GM21515 (cell line): ENCODE results near the gene SERPINF2.
"Not testable (repeated sequence)": the region's sequence is repeated elsewhere in the genome, so short reads cannot be mapped to it uniquely, and the experiment has no call there.

Experiments used
- ATAC-seq: cut with Tn5 transposase; IDR thresholded peaks from one replicate; pipeline ENCODE4 v1.9.1; 2021; ENCODE audit not compliant: unreplicated experiment

Gene SERPINF2

DNA sequence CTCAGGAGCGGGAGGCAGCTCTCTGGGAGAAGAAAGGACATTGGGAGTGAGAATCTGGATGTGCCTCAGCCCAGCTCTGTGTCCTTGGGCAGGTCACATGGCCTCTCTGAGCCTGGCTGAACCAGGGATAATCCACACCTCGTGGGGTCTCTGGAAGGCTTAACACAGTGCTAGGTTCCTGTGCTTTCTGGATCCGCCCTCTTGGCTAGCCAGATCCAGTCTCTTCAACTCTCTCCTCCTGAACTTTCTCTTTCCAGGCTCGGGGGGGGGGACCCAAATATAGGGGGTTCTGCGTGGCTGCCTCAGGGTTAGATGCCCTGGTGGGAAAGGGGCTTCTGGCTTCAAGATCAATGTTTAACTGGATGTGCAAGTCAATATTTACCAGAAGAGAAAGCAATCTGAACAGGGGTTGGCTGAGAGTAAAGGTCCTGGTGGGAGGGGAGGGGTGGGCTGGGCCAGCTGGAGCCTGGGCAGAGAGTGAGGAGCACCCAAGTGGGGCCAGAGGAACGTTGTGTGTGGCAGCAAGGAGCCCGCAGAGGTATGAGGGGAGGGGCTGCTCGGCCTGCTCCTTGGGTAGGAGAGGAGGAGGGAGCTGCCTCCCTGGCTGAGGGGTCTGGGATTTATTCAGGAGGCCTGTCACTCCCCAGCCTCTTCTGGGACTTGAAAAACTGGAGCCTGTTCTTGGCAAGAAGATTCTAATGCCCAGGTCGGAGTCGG, at the start of gene SERPINF2:
TSS of gene SERPINF2 (plus strand) at position 501 of the 717 bp plus-strand sequence. CDS start 2,125 bp downstream, outside the sequence.
- ATAC-seq = no peak

DNA sequence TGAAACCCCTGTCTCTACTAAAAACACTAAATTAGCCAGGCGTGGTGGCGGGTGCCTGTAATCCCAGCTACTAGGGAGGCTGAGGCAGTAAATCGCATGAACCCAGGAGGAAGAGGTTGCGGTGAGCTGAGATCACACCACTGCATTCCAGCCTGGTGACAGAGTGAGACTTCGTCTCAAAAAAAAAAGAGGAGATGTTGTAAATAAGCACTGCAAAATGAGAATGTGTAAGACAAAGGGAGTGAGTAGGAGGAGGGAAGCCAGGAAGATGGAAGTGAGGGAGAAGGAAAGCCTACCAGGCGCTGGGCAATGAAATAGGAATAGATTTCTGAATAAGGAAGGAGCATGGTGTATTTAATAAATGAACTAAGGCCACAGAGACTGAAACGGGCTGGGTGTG, 49.3 kb upstream of the SERPINF2 start:
- ATAC-seq = no peak

DNA sequence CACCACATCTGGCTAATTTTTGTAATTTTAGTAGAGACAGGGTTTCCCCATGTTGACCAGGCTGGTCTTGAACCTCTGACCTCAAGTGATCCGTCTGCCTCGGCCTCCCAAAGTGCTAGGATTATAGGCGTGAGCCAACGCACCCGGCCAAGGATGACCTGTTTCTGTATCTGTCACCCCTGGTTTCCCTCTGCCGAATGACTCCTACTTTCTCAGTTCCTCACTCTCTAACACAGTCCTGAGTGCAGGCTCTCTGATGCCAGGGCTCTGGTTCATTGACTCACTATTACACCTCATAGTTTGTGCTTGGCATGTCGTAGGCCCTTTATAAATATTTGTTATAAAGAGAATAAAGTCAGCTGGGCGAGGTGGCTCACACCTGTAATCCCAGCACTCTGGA, 47.3 kb upstream of the SERPINF2 start:
- no peak for ATAC-seq

DNA sequence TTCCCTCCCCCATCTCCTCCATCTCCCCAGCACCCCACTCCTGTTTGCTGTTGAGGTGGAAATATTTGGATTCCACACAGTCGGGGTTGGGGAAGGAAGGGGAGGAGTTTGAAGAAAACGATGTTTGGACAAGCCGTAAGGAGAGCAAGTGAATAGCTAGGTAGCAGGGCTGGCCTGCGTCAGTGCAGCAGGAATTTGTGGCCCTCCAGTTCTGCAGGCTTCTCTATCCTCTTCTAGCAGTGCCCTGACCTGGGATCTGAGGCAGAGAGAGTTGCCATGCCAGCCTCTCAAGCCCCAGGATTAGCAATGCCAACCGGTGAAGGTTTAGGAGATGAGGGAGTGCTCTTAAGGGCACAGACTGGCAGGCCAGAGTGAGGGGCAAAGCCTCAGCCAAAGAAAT, 45.0 kb upstream of the SERPINF2 start:
- no peak for ATAC-seq

DNA sequence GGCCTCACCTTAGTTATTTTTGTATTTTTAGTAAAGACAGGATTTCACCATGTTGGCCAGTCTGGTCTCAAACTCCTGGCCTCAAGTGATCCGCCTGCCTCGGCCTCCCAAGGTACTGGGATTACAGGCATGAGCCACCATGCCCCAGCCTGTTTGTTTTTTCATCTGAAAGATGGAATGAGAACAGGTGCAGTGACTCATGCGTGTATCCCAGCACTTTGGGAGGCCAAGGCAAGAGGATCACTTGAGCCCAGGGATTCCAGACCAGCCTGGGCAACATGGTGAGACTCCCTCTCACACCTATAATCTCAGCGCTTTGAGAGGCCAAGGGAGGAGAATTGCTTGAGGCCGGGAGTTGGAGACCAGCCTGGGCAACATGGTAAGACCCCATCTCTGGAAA, 42.8 kb upstream of the SERPINF2 start:
- ATAC-seq = not testable (repeated sequence)

DNA sequence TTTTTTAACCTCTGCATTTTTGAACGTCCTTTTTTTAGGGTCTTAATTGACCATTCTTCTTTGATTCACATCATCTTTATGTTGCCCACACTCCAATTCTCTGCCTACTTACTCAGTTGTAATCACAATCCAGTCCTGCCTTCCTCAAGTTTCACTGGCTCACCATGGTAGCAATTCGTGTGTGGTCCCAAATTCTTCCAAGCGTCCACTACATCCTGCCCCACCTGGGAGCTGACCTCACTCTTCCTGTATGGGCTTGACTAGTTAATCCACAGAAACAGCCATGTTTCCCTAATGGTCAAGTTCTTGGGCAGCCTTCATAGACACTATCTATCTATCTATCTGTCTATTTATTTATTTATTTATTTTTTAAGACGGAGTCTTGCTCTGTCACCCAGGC, 39.6 kb upstream of the SERPINF2 start:
- ATAC-seq = no peak

DNA sequence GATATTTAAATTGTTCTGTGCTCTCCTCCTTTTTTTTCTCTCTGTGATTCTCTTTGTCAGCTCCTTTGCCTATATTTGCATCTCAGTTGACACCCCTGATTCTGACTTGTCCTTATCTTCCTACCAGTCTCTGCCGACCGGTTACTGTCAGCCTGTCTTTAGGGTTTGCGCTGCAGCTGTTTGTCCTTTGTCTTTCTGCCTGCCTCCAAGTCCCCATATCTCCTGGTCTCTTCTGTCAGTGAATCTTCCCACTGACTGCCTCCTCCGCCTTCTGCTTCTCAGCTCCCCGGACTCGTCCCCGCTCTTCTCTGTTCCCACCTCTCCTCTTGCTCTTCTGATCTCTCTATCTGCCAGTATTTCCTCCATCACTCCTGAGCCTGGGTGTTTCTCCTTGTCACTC, 37.7 kb upstream of the SERPINF2 start:
- ATAC-seq = no peak

DNA sequence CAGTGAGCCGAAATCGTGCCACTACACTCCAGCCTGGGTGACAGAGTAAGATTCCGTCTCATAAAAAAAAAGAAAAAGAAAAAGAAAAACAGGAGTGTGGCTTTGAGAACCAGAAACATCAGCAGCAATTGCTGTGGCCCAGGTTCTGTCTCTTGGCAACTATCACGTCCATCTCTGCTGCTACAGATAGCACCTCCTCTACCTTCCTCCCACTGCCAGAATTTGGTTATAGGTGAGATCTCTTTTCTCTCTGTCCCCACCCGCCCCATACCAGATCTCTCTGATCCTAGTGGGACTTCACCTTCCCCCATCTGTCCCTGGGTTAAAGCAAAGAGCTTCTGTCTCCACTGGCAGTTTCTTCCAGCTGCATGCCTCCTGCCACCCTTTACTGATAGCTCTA, 35.6 kb upstream of the SERPINF2 start:
- ATAC-seq = no peak

DNA sequence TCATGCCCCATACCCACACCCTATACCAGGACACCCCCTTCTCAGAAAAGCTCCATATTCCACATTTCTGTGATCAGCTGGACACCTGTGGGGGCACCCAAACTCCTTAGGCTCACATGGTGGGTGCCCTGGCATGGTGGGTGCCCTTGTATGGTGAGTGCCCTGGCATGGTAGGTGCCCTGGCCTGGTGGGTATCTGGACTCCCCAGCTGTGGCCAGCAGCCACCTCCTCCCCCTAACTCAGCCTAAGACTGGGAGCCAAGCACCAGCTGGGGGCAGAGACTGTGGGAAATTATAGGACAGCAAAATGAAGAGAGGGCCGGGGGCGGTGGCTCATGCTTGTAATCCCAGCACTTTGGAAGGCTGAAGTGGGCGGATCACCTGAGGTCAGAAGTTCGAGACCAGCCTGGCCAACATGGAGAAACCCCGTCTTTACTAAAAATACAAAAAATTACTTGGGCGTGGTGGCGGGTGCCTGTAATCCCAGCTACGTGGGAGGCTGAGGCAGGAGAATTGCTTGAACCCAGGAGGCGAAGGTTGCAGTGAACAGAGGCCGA, 33.8 kb upstream of the SERPINF2 start:
- ATAC-seq = not testable (repeated sequence)

DNA sequence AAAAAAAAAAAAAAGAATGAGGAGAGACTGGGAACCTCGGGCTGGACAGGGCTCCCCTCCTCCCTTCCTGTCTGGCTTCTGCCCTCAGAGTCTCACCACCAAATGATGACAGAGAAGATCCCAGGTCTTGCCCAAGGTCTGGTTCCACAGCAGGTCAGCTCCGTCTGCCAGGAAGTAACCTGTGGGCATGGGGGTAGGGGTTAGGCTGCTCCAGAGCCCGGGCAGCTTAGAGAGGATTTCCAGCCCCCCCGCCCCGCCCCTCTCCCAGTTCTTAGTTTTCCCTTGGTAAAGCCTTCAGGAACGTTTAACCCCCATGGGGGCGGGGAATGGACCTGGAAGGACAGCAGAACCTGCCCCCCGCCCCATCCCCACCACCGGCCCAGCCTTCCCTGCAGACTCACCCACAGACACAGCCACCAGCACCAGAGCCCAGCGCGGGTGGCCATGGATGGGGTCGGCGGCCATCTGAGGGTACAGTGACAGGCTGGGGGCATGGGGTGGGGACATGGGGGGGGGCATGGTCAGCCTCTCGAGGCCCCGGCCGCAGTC, 33.2 kb upstream of the SERPINF2 start:
- no peak for ATAC-seq

DNA sequence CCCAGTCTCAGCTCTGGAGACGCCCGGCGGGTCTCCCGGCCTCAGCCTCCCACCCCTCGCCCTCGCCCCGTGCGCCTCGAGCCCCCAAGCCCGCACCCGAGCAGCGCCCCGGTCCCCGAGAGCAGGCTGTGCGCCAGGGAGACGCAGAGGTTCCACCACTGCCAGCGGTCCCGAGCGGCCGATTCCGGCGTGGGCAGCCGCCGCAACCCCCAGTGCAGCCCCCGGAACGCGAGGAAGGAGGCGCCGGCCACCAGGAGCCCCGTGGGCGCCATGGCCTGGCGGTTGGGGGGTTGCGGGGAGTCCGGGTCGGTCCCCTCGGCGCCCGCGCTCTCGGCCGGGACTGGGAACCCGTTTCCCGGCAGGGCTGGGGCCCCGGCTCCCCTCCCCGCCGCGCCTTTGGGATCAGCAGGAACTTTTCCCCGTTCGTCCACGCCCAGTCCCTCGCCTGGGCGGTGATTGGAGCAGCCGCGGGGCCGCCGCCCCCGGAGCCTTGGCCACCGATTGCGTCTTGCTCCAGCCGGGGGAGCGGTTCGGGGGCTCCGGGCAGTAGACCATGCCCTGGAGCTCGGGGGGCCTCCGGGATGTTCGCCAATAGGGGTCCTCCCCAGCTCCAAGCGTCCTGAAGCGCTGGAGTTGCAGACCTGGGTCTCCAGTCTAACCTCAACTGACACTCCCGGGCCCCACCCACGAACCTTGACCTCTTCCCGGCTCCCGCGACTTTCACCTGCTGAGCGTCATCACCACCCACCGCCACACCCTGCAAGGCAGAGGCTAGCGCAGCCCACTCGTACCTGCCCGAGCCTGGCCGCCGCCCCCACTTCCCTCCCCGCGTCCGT, 32.5 kb upstream of the SERPINF2 start, which contains the start of gene TLCD2:
TSS of gene TLCD2 (minus strand) at position 407 of the 836 bp plus-strand sequence. CDS start at position 272, 135 bp downstream.
- no peak for ATAC-seq

DNA sequence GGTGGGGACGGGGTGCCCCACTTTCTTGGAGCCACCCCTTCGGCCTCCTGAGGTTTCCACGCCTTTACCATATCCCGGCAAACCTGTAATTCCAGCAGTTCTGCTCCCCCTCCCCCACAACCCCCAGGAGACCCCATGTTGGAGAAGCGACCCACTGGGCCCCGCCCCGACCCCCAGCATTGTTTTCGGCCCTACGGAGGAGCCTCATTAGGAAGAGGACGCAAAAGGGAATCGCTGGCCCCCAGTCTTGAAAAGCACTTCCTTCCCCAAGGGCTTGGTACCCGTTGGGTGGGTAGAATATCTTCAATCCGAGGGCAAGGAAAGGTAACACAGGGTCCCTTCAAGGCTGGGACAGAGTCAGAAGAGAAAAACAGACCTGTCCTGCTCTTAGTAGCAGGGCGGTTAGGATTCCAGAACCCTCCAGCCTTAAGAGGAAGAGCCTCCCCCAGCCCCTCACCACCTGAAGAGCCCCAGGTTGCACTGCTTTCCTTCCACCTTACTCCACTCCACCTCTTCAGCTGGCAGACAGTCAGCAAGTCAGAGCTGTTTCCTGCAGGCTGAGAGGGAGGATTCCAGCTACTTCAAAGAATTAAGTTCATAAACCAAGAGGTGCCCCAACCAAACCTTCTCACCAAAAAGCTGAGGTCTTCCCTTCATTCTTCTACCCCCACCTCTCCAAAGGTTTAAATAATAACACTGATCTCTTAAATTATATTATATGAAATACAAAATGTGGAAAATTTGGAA, 31.7 kb upstream of the SERPINF2 start:
- no peak for ATAC-seq

DNA sequence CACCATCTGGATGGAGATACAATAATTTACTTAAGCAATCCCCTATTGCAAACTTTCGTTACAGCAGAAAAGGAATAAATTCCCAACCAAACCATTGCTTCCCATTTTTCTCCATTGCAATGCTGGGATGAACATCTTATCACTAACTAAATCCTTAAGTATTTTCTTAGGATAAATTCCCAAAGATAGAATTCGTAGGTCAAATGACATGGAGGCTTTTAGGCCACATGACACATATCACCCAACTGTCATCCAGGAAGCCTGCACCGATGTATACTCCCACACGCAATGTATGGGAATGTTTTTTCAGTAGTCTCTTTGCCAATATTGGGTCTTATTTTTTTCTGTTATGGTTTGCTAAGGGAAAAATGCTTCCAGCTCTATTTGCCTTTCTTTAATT, 30.9 kb upstream of the SERPINF2 start:
- no peak for ATAC-seq

DNA sequence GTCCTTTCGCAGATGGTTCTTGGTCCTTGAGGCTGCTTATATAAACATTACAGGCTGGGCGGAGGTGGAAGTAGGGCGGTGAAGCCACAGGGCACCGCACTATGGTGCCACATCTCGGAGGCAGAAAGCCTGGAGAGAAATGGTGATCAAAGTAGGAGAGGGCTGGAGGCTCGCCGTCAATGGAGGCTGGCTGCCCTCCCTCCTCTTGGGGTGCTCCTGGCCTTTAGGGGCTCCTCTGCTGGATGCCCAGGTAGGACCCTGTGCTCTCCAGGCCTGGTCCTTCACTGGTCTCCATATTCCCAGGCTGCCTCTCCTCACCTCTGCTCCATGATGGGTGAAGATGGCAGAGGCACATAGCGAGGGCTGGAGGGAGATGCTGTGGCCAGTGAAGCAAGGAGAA, 30.4 kb upstream of the SERPINF2 start:
- no peak for ATAC-seq

DNA sequence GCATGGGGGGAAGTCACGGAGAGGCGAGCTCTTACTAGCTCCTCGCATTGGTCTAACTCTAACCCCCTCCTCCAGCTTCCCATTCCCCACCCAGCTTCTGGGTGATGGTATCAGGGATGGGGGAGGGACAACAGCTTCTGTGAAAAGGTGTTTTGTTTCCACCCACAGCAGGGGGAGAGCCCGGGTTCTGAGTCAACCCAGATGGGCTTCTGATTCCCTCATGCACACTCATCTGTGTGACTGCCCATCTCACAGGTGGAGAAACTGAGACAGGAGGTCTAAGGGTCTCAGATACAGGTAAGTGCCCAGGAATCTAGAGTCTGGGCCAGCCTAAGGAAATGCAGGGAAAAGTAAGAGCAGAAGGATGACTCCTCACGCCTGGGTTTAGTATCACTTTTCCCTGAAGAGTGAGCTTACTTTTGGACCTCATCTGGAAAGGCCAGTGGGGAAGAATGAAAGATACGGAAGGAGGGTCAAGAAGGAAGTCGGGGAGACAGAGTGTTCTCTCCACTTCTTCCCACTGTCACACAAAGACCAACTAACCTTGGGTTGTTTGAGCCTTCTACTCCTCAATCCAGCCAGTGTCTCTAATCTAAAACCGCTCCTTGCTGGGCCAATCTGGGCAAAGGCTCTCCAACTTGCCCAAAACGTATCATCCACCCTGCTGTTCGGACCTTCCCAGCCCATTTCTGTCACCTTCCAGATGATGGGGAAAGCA, 29.4 kb upstream of the SERPINF2 start:
- ATAC-seq = no peak

DNA sequence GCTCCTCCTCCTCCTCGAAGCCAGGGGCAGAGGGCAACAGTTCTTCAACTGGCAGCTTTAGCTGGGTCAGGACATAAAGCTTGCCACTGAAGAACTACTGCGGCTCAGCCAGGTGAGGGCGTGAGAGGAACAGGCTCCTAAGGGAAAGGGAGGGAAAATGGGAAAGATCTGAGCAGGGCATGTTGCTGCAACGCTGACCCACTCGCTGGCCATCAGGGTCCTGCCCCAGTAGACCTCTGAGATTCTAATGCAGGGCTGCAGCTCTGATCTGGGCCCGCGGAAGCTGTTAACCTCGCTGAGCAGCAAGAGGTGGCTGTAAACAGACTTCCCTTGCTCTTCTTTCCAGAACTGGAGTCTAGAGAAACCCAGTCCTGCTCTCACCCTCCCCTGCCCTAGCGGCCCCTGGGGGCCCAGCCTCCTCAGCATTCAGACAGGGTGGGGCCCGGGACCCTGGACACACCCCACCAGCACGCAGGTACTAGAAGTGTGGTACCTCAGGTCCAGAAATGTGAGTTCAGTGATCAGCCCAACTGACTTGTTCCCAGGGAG, 28.7 kb upstream of the SERPINF2 start:
- no peak for ATAC-seq

DNA sequence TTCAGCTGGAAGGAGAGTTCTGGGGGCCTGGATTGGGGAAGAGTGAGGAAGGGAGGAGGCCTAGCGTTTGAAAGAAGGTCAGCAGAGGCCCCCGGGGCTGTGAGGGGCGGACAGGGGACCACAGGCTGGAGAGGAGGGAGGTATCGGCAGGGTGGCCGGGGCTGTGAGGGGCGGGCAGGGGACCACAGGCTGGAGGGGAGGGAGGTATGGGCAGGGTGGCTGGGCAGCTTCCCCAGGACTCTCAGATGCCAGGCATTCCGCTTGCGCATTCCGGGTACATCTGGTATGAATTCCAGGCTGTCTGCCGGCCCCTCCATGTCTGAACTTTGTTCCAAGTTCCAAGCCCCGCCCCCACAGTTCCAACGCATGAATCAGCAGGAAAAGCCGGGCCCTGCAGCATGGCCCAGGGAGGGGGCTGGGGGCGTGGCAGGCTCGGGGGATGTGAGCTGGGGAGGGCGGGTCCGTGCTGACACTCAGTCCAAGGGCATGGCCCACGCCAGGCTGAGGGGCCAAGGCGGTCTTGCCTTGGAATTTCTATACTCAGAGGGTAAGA, 28.2 kb upstream of the SERPINF2 start:
- ATAC-seq = no peak

DNA sequence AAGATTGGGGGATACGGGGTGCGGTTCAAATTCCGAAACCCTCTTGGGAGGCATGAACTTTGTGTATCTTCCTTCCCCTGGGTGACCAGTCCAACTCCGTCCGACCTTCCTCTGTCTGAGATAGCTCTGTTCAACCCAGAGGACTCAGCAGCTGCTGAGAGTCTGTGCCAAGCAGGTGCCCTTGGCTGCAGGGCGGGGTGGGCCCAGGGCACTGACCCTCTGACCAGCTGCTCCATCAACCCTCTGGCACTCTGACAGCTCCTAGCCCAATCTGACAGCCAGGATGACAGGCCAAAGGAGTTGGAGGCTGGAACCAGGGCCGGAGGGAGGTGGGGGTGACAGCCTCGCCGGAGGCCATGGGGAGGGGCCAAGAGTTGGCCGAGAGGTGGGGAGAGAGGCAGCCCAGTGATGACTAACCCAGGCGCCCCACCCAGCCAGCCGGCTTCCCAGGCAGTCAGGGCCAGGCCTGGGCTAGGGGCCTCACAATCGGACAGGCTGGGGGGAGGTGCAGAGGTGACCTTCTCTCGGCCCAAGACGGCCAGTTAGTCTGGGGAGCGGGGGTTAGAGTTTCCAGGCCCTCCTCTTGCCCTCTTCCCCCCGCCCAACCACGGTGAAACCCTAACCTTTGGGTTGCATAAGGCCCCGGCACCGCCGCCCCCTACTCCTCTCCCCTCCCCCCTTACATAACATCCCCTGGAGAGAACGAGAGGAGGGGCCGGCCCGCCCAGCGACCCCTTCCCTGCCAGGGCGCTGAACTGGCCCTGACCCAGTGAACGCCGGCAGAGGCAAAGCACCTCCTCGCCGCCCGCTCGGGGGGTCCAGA, 27.5 kb upstream of the SERPINF2 start:
- no peak for ATAC-seq

DNA sequence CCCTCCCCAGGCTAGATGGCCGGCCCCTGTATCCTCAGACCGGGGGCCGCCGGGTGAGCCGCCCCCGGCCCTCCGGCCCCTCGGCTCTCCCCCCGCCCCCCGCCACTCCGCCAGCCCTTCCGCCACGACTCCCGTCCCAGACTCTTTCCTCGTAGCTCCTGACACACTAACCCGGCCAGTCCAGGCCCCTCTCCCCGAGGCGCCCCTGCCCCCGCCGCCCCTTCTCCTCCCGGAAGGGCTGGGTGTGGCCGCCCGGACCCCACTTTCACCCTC, 26.9 kb upstream of the SERPINF2 start:
- ATAC-seq = no peak
